Mesothelial cell of epicardium (in vitro differentiated cells): ENCODE measurements around the gene ADAMTS9. TPM values are rescaled to one million over a fixed set of nuclear protein-coding genes. Genes with fewer than 3 reads are reported as not detected.

Experiments
- DNase-seq, 2 experiments: peaks; one replicate each; pipeline ENCODE4 v3.0.0; 2021; ENCODE audit warnings: low spot score in 2 of 2; ENCODE audit not compliant: unreplicated experiment in 2 of 2
- H3K27ac Mint-ChIP-seq: 2 replicates; pipeline ENCODE4 v1.8.0; 2021; ENCODE audit warnings: mixed read lengths
- H3K27me3 Mint-ChIP-seq: 2 replicates; pipeline ENCODE4 v1.8.0; 2021; ENCODE audit warnings: low read depth, mixed read lengths
- H3K36me3 Mint-ChIP-seq: 2 replicates; pipeline ENCODE4 v1.8.0; 2021; ENCODE audit warnings: mixed read lengths
- H3K4me1 Mint-ChIP-seq: 2 replicates; pipeline ENCODE4 v1.8.0; 2021; ENCODE audit warnings: mixed read lengths
- H3K4me3 Mint-ChIP-seq: 2 replicates; pipeline ENCODE4 v1.8.0; 2021; ENCODE audit warnings: mild to moderate bottlenecking, moderate library complexity, mixed read lengths
- H3K9me3 Mint-ChIP-seq: 2 replicates; pipeline ENCODE4 v1.8.0; 2021; ENCODE audit warnings: mixed read lengths
- total RNA-seq: library from RNA; stranded (reverse); gene quantifications from 3 replicates; pipeline ENCODE4 v1.2.1, GENCODE V29; 2021
- TF ChIP-seq, protein P1 (sequence below): fragments of 200-600 bp; sonication (generic); IDR thresholded peaks from one replicate; pipeline ENCODE4 v1.5.0; 2021; ENCODE audit warnings: antibody characterized with exemption; ENCODE audit not compliant: unreplicated experiment

The ADAMTS9 gene
- total RNA-seq, 1 donor from 2014 or later, result 127 TPM

DNA sequence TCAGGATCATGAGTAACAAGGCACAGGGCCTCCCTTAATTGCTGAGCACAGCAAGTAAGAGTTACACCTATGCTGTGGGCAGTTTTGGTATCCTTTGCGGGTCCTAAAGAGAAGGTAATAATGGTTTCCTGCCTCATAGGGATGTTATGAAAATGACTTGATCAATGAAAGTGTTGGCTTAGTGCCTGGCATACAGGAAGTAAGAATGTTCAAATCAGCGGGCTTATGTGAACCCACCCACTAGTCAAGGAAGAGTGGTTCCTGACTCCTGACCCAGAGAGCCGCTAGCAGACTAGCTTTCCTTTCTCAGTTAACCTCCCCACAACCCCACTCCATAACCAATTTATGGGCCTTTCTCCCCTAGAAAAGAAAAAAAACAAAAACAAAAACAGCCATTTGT is 5.2 kb upstream of the ADAMTS9 start:
- Mint-ChIP-seq H3K27ac (no peak overlapping the region), H3K36me3 (no peaks in the 10 kb centered on the region), H3K4me1 (peaks cover 12% of the 10 kb centered on the region), H3K4me3 (no peak overlapping the region), H3K9me3 (no peaks in the 10 kb centered on the region), H3K27me3 (peaks cover 20% of the 10 kb centered on the region)
- TF ChIP-seq, protein P1, sequence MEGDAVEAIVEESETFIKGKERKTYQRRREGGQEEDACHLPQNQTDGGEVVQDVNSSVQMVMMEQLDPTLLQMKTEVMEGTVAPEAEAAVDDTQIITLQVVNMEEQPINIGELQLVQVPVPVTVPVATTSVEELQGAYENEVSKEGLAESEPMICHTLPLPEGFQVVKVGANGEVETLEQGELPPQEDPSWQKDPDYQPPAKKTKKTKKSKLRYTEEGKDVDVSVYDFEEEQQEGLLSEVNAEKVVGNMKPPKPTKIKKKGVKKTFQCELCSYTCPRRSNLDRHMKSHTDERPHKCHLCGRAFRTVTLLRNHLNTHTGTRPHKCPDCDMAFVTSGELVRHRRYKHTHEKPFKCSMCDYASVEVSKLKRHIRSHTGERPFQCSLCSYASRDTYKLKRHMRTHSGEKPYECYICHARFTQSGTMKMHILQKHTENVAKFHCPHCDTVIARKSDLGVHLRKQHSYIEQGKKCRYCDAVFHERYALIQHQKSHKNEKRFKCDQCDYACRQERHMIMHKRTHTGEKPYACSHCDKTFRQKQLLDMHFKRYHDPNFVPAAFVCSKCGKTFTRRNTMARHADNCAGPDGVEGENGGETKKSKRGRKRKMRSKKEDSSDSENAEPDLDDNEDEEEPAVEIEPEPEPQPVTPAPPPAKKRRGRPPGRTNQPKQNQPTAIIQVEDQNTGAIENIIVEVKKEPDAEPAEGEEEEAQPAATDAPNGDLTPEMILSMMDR, result no peak
- DNase-seq, result no peak

DNA sequence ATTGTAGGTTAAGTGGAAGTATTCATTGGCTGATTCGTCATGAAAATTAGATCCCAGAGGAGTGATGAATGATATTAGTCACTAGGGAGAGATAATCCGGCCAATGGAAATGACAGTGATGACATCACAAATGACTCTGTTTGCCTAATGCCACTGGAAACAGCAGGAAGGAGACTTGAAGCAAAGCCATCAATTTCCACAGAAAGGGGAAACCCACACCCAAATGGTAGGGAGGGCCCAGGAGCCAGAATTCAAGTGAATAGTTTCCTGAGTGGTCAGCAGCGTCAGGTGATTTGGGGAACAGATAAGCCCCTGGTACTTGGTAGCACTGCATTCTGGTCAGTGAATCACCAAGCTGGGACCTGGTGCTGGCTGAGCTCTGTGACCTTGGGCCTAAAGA is 3.3 kb upstream of the ADAMTS9 start:
- no peak overlapping the region for H3K4me3 Mint-ChIP-seq
- H3K27me3 Mint-ChIP-seq, result peaks cover 23% of the 10 kb centered on the region
- no peak for DNase-seq
- no peaks in the 10 kb centered on the region for H3K36me3 Mint-ChIP-seq
- H3K27ac Mint-ChIP-seq, result no peak overlapping the region
- no peaks in the 10 kb centered on the region for H3K9me3 Mint-ChIP-seq
- TF ChIP-seq, protein P1, result no peak
- H3K4me1 Mint-ChIP-seq, result peaks cover 18% of the 10 kb centered on the region

DNA sequence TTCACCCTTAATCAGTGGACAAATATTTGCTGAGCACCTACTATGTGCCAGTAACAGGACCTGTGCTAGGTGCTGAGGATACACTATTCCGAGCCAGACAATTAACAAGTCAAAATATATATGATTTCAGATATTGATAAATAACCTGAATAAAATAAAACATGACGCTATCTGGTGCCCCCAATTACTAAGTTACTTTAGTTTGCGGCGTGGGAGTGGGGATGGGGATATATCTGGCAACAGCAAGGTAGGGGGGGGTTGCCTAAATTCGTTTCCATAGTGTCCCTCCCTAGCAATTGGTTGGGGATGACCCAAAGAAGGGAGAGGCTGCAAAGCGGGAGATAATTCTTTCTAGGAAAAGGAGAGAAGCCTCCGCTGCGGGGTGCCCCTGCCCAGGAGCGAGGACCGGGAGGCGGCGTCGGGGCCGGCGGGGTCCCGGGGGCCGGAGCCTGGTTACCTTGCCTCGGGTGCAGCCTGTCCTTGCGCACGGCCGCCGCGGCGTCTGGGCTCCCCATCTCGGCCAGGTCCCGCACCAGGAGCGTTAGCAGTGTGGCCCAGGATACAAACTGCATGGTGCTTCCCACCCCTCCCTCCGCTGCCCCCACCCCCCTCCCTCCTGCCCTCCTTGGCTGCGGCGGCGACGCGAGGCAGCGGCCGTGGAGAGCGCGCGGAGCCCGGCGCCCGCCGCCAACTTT is 567 bp downstream of the ADAMTS9 start:
- Mint-ChIP-seq H3K4me3 (peak overlapping the region; percentile 95), H3K36me3 (no peaks in the 10 kb centered on the region), H3K27me3 (peaks cover 41% of the 10 kb centered on the region), H3K27ac (peak overlapping the region; percentile 95), H3K9me3 (no peaks in the 10 kb centered on the region), H3K4me1 (peaks cover 32% of the 10 kb centered on the region)
- DNase-seq, result no peak
- TF ChIP-seq, protein P1, result no peak

DNA sequence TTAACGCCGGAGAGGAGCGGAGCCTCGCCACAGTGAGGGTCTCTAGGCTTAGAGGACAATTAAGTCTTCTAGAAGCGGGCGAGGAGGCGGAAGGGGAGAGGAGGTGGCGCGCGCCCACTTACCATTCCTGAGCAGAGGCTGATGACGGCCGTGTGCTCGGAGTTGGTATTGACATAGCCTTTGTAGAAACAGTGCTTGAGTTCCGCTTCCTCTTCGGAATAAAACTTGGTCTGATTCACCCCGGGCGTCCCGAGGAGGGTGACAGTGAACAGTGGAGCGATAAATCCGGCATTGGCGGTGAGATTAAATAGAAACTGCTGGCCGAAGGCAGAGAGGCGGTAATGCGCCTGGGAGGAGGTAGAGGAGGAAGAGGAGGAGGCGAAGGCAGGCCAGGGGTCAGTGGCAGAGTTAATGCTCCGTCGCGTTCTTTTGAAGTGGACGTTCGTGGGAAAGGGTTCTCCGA is 1.3 kb downstream of the ADAMTS9 start:
- H3K4me1 Mint-ChIP-seq, result peaks cover 35% of the 10 kb centered on the region
- DNase-seq, result peak in 1 of 2 experiments; percentile 21
- H3K4me3 Mint-ChIP-seq, result peak overlapping the region; percentile 95
- H3K36me3 Mint-ChIP-seq, result no peaks in the 10 kb centered on the region
- H3K27ac Mint-ChIP-seq, result peak overlapping the region; percentile 95
- H3K27me3 Mint-ChIP-seq, result peaks cover 38% of the 10 kb centered on the region
- no peaks in the 10 kb centered on the region for H3K9me3 Mint-ChIP-seq
- TF ChIP-seq, protein P1, result no peak

DNA sequence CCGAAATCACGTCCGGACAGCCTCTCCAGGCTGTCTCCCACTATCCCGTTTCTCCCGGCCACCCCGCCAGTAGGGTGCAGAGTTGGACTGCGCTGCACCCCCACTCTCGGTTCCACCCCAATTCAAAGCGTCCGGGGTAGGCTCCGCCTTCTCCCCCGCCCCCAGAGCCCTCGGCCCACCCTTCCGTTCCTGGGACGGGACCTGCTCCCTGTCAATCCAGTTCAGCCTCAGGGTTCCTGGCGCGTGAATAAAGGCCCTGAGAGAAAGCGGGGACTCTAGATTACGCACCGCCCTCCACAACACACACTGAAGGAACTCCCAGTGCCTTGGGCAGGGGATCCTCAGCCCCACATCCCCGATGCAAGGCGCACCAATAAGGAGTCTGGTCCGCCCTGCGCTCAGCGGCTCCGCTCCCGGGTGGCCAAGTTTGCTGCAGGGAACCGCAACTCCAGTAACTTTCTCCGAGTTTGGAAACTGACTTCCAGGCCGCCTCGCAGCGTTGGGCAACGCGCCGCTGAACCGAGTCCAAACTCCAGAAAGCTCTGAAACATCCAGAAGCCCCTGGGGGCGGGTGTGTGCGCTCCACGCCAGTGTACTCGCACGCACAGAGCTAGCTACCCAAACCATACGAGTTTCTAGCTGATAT is 1.9 kb downstream of the ADAMTS9 start:
- no peaks in the 10 kb centered on the region for H3K9me3 Mint-ChIP-seq
- DNase-seq, result peak; percentile 70 to 84
- H3K4me3 Mint-ChIP-seq, result peak overlapping the region; percentile 95
- peaks cover 36% of the 10 kb centered on the region for H3K27me3 Mint-ChIP-seq
- TF ChIP-seq, protein P1, result no peak
- peaks cover 3% of the 10 kb centered on the region for H3K36me3 Mint-ChIP-seq
- peak overlapping the region; percentile 95 for H3K27ac Mint-ChIP-seq
- peaks cover 35% of the 10 kb centered on the region for H3K4me1 Mint-ChIP-seq
